Activated naive CD4-positive, alpha-beta T cell treated with anti-CD3 and anti-CD28 coated beads, Interleukin-2, amount 50 U/mL, for 24 hours (primary cell): Measurements from ENCODE around the gene NIT2.
"Not testable (repeated sequence)": the region's sequence is repeated elsewhere in the genome, so short reads cannot be mapped to it uniquely, and the experiment has no call there.

Experiments used
- H3K27ac Mint-ChIP-seq: one replicate; pipeline ENCODE4 v1.8.0; 2021; ENCODE audit warnings: mild to moderate bottlenecking, mixed read lengths
- H3K27me3 Mint-ChIP-seq: one replicate; pipeline ENCODE4 v1.8.0; 2021; ENCODE audit warnings: mixed read lengths
- H3K36me3 Mint-ChIP-seq: one replicate; pipeline ENCODE4 v1.8.0; 2021; ENCODE audit warnings: mixed read lengths
- H3K4me1 Mint-ChIP-seq: one replicate; pipeline ENCODE4 v1.8.0; 2021; ENCODE audit warnings: mixed read lengths
- H3K4me3 Mint-ChIP-seq: one replicate; pipeline ENCODE4 v1.8.0; 2021; ENCODE audit warnings: mild to moderate bottlenecking, mixed read lengths
- H3K9me3 Mint-ChIP-seq: one replicate; pipeline ENCODE4 v1.8.0; 2021; ENCODE audit warnings: mixed read lengths

Gene NIT2

DNA sequence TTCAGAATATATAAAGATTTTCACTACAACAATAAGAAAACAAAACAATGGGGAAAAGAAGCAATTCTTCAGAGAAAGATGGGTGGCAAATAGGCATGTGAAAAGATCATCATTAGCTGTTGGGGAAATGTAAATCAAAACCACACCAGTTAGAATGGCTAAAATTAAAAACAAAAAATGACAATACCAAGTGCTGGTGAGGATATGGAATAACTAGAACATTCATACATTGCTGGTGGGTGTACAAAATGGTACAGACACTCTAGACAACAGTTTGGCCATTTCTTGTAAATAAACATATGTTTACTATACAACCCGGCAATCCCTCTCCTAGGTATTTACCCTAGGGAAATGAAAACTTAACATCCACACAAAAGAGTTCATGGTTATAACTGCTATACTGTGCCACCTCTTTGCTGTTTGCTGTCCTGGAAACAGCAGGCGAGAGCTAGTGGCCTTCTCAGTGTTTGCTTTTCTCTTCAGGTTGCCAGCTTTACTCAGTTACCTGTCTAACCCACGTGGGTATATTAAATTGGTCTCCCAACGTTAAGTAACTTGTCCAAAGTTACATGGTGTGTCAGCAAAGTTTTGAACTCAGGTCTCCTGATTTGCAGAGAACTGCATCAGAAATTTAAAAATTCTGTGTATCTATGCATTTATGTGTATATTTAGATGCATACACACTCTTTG, 4.6 kb upstream of the NIT2 start:
- Mint-ChIP-seq H3K4me3 (no peak overlapping the region), H3K9me3 (no peaks in the 10 kb centered on the region), H3K36me3 (peaks cover 9% of the 10 kb centered on the region), H3K27ac (no peak overlapping the region), H3K27me3 (no peaks in the 10 kb centered on the region), H3K4me1 (peaks cover 6% of the 10 kb centered on the region)

DNA sequence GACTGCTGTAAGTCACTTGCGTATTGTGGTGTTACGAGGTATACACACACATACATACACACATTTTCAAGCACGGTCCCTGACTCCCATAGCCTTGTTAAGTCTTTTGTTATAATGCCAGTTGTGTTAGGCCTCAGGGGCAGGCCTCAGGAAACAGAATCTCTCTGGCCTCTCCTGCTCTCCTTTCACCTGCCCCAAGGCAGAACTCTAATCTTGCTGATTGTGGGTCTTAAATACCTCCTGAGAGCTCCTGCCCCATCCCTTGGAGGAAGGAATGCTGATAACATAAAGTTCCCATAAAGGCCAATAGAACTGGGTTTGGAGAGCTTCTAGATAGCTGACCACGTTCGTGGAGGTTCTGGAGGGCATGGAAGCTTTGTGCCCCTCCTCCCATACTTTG, 3.9 kb upstream of the NIT2 start:
- H3K4me3 Mint-ChIP-seq: no peak overlapping the region
- H3K4me1 Mint-ChIP-seq: peaks cover 13% of the 10 kb centered on the region
- H3K27ac Mint-ChIP-seq: no peak overlapping the region
- H3K9me3 Mint-ChIP-seq: no peaks in the 10 kb centered on the region
- H3K36me3 Mint-ChIP-seq: peaks cover 9% of the 10 kb centered on the region
- no peaks in the 10 kb centered on the region for H3K27me3 Mint-ChIP-seq

DNA sequence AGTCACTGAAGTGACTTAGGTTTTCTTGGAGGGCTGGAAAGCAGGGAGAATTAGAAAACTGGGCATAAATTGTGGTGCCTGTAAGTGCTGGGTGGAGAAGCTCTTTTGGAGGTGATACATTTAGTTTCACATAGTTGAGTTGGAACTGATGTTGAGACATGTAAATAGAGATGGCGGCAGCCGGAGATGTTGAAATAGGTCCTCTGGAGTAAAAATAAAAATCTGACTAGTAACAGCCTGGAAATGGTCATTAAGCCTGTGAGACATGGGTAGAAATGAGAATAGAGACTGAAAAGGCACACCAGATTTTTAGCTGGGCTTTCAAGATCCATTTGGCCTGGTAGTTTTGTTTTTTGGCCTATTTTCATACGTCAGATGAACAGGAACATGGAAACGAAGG, 2.9 kb upstream of the NIT2 start:
- Mint-ChIP-seq H3K27me3 (no peaks in the 10 kb centered on the region), H3K4me1 (peaks cover 22% of the 10 kb centered on the region), H3K36me3 (peaks cover 6% of the 10 kb centered on the region), H3K27ac (no peak overlapping the region), H3K4me3 (no peak overlapping the region), H3K9me3 (no peaks in the 10 kb centered on the region)

DNA sequence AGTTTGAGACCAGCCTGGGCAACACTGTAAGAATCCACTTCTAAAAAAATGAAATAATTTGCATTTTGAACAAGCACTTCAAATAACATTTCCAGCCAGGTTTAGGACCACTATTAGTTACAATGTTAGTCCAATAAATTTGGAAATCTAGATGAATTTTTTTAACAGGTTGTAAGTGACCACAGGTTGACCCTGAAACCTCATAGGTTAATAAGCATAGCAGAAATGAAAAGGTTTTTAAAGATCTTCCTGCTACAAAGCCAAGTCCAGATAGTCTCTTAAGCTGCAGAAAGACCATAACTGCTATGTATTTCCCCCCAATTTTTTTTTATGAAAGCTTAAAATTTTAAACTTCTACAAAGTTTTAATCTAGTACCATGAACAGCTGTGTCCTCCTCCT, 1.5 kb upstream of the NIT2 start:
- Mint-ChIP-seq H3K27ac (no peak overlapping the region), H3K4me3 (no peak overlapping the region), H3K9me3 (no peaks in the 10 kb centered on the region), H3K4me1 (peaks cover 22% of the 10 kb centered on the region), H3K36me3 (no peaks in the 10 kb centered on the region), H3K27me3 (no peaks in the 10 kb centered on the region)

DNA sequence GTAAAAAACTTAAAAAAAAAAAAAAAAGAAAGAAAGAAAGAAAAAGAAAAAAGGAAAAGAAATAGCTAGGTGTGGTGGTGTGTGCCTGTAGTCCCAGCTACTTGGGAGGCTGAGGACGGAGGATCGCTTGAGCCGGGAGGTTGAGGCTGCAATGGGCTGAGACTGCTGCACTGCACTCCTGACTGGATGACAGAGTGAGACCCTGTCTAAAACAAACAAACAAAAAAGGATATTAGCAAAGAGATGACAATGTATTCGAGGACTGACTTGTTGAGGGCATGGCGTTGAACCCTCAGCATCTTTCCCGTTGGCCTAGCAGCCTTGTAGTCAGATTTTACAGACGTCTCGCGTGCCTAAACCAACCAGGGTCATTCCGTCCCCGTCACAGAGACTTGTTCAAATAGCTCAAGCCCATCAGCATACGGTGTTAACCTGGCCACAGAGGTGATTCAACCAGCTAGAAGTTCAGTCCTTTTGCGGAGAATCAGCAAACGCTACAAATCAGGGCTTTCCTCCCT, 528 bp upstream of the NIT2 start:
- H3K36me3 Mint-ChIP-seq: no peaks in the 10 kb centered on the region
- H3K27me3 Mint-ChIP-seq: no peaks in the 10 kb centered on the region

DNA sequence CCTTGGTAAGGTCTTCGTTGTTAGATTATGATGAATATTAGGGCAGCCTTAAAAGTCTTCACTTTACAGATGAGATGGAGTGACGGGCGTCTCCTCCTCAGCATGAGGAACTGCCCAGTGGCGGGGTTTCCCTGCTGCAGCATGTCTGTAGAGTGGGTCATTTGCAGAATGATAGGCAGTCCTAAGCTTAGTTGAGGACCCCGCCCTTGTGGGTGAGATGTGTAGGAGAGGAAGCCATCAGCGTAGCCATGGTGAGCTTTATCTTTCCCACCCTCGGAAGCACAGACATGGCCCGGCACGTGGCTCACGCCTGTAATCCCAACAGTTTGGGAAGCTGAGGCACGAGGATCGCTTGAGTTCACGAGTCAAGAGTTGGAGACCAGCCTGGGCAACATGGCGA, 877 bp downstream of the NIT2 start:
- Mint-ChIP-seq H3K4me3 (peak overlapping the region; percentile 94), H3K4me1 (peaks cover 22% of the 10 kb centered on the region), H3K27ac (peak overlapping the region; percentile 99), H3K9me3 (no peaks in the 10 kb centered on the region), H3K36me3 (no peaks in the 10 kb centered on the region), H3K27me3 (no peaks in the 10 kb centered on the region)

More for the DNA sequence above, 528 bp upstream of the NIT2 start:
- peaks cover 22% of the 10 kb centered on the region for H3K4me1 Mint-ChIP-seq
- H3K27ac Mint-ChIP-seq: peak overlapping the region; percentile 71
- H3K9me3 Mint-ChIP-seq: no peaks in the 10 kb centered on the region
- H3K4me3 Mint-ChIP-seq: peak overlapping the region; percentile 83

- Mint-ChIP-seq H3K27ac (peak overlapping the region; percentile 83), H3K4me1 (peaks cover 26% of the 10 kb centered on the region), H3K4me3 (peak overlapping the region; percentile 94)
- not testable (repeated sequence) for H3K9me3 Mint-ChIP-seq, H3K36me3 Mint-ChIP-seq, H3K27me3 Mint-ChIP-seq
These were observed 1.7 kb downstream of the NIT2 start for GRCh38 chr3:100336229-100336628.

- Mint-ChIP-seq H3K36me3 (peaks cover 15% of the 10 kb centered on the region), H3K27me3 (no peaks in the 10 kb centered on the region), H3K4me3 (no peak overlapping the region), H3K27ac (peak overlapping the region; percentile 24), H3K4me1 (peaks cover 42% of the 10 kb centered on the region), H3K9me3 (no peaks in the 10 kb centered on the region)
These were observed 4.4 kb downstream of the NIT2 start for GRCh38 chr3:100338911-100339310.

- no peaks in the 10 kb centered on the region for H3K9me3 Mint-ChIP-seq
- no peak overlapping the region for H3K4me3 Mint-ChIP-seq
- H3K27ac Mint-ChIP-seq: no peak overlapping the region
- peaks cover 49% of the 10 kb centered on the region for H3K4me1 Mint-ChIP-seq
- H3K27me3 Mint-ChIP-seq: no peaks in the 10 kb centered on the region
- peaks cover 15% of the 10 kb centered on the region for H3K36me3 Mint-ChIP-seq
These were observed 5.2 kb downstream of the NIT2 start for GRCh38 chr3:100339786-100340185.

DNA sequence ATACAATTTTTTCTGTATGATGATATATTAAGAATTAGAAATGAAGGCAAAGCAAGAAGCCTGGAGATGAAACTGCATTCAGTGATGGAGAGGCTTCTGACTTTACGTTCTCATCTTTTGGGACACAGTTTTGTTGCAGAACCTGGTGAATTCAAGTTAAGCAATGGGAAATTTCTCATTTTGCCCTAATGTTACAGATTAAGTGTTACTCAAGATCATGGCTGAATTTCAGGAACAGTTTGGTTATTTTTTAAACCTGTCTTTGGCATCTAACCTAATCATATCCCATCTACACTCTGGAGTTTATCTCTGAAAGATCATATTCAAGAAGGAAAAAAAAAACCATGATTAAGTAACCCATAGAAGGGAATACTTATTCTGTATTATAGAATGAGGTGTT, 6.0 kb downstream of the NIT2 start:
- Mint-ChIP-seq H3K27me3 (no peaks in the 10 kb centered on the region), H3K9me3 (no peaks in the 10 kb centered on the region), H3K4me3 (no peak overlapping the region), H3K27ac (no peak overlapping the region), H3K4me1 (peaks cover 44% of the 10 kb centered on the region), H3K36me3 (peaks cover 18% of the 10 kb centered on the region)

DNA sequence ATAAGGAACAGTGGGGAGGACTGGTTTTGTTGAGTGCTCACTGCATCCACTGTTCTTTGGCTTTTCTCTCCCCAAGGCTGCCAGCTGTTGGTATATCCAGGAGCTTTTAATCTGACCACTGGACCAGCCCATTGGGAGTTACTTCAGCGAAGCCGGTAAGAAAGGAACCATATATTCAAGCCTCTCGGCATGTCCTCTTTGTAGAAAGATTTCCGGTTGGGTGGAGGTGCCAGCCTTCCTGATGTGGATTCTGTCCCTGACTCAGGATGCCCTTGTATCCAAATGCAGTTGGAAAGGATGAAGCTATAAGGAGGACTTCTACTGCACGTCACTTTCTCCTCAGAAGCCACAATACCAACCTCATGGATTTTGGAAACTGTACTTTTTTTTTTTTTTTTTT, 14.2 kb downstream of the NIT2 start:
- H3K27me3 Mint-ChIP-seq: no peaks in the 10 kb centered on the region
- no peaks in the 10 kb centered on the region for H3K9me3 Mint-ChIP-seq
- H3K36me3 Mint-ChIP-seq: peaks cover 36% of the 10 kb centered on the region
- H3K27ac Mint-ChIP-seq: no peak overlapping the region
- peaks cover 15% of the 10 kb centered on the region for H3K4me1 Mint-ChIP-seq
- H3K4me3 Mint-ChIP-seq: no peak overlapping the region

DNA sequence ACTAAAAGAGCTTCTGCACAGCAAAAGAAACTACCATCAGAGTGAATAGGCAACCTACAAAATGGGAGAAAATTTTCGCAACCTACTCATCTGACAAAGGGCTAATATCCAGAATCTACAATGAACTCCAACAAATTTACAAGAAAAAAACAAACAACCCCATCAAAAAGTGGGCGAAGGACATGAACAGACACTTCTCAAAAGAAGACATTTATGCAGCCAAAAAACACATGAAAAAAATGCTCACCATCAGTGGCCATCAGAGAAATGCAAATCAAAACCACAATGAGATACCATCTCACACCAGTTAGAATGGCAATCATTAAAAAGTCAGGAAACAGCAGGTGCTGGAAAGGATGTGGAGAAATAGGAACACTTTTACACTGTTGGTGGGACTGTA, 17.2 kb downstream of the NIT2 start:
- not testable (repeated sequence) for H3K27ac Mint-ChIP-seq, H3K4me3 Mint-ChIP-seq, H3K27me3 Mint-ChIP-seq, H3K4me1 Mint-ChIP-seq, H3K9me3 Mint-ChIP-seq
- peaks cover 30% of the 10 kb centered on the region for H3K36me3 Mint-ChIP-seq

GRCh38 chr3:100352296-100353231, 18.0 kb downstream of the NIT2 start:
- Mint-ChIP-seq H3K27ac (no peak overlapping the region), H3K4me3 (no peak overlapping the region), H3K27me3 (no peaks in the 10 kb centered on the region), H3K9me3 (no peaks in the 10 kb centered on the region), H3K36me3 (peaks cover 29% of the 10 kb centered on the region), H3K4me1 (no peaks in the 10 kb centered on the region)

- no peaks in the 10 kb centered on the region for H3K4me1 Mint-ChIP-seq
- H3K27me3 Mint-ChIP-seq: no peaks in the 10 kb centered on the region
- H3K4me3 Mint-ChIP-seq: no peak overlapping the region
- H3K9me3 Mint-ChIP-seq: no peaks in the 10 kb centered on the region
- no peak overlapping the region for H3K27ac Mint-ChIP-seq
- peaks cover 25% of the 10 kb centered on the region for H3K36me3 Mint-ChIP-seq
These were observed 20.3 kb downstream of the NIT2 start for GRCh38 chr3:100354850-100355249.

GRCh38 chr3:100358413-100358812, 23.9 kb downstream of the NIT2 start:
- H3K9me3 Mint-ChIP-seq: peaks cover 5% of the 10 kb centered on the region
- H3K4me1 Mint-ChIP-seq: no peaks in the 10 kb centered on the region
- H3K36me3 Mint-ChIP-seq: peaks cover 16% of the 10 kb centered on the region
- H3K27me3 Mint-ChIP-seq: no peaks in the 10 kb centered on the region
- H3K4me3 Mint-ChIP-seq: no peak overlapping the region
- H3K27ac Mint-ChIP-seq: no peak overlapping the region

- Mint-ChIP-seq H3K27ac (no peak overlapping the region), H3K9me3 (peaks cover 5% of the 10 kb centered on the region), H3K4me1 (no peaks in the 10 kb centered on the region), H3K4me3 (no peak overlapping the region), H3K27me3 (no peaks in the 10 kb centered on the region), H3K36me3 (peaks cover 19% of the 10 kb centered on the region)
These were observed 24.5 kb downstream of the NIT2 start for GRCh38 chr3:100359035-100359434.
